HUES64 (cell line): Measurements from ENCODE around the gene SIRT1.
"Not testable (repeated sequence)": the region's sequence is repeated elsewhere in the genome, so short reads cannot be mapped to it uniquely, and the experiment has no call there.

Experiments used
- H3K27ac ChIP-seq: 2 replicates; pipeline ENCODE4 v1.7.0; 2013; ENCODE audit warnings: low read depth, low read length, inconsistent platforms
- H3K27me3 ChIP-seq: 2 replicates; pipeline ENCODE4 v1.6.1; 2013; ENCODE audit warnings: mild to moderate bottlenecking, low read length; ENCODE audit not compliant: insufficient read depth
- H3K36me3 ChIP-seq: 2 replicates; pipeline ENCODE4 v1.6.1; 2013; ENCODE audit warnings: mild to moderate bottlenecking, low read length; ENCODE audit not compliant: insufficient read depth
- H3K4me1 ChIP-seq: 2 replicates; pipeline ENCODE4 v1.6.1; 2013; ENCODE audit warnings: mild to moderate bottlenecking, low read length, moderate library complexity; ENCODE audit not compliant: insufficient read depth
- H3K4me3 ChIP-seq: 2 replicates; pipeline ENCODE4 v1.5.1; 2013; ENCODE audit warnings: mild to moderate bottlenecking, low read length, moderate library complexity
- H3K9ac ChIP-seq: 2 replicates; pipeline ENCODE4 v1.6.1; 2013; ENCODE audit warnings: mild to moderate bottlenecking, low read depth, low read length
- H3K9me3 ChIP-seq: 2 replicates; pipeline ENCODE4 v1.6.1; 2013; ENCODE audit warnings: low read depth, low read length; ENCODE audit not compliant: insufficient read depth
- WGBS: fragments of 150-250, 120-280 bp; methylation state at CpG from one replicate; pipeline ENCODE4 v1.1.7; 2013; ENCODE audit warnings: missing lambda C conversion rate; 5-methylcytosine and 5-hydroxymethylcytosine counted together

SIRT1 gene

DNA sequence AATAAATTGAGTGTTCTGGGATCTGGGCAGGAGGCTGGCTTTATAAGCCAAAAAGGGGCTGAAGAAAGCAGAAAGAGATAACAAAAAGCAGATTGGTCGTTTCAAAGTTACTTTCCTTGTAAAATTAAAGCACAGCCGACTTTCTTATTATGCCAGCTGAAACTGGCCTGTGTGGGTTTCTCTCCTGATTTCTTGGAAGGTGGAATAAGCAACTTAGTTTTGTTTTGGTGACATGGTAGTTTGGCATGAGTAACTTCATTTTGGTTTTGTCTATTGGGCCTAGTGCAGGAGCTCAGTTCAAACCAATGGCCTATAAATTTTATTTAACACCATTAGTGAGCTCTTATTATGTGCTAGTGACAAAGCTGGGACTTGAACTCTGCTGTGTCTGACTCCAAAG, 33.3 kb upstream of the SIRT1 start:
- WGBS = 94% methylated on average over 2 of the region's 2 CpGs
- Histone ChIP-seq H3K9ac (no peak overlapping the region), H3K27me3 (no peaks in the 10 kb centered on the region), H3K4me1 (no peaks in the 10 kb centered on the region), H3K4me3 (no peak overlapping the region), H3K9me3 (no peaks in the 10 kb centered on the region), H3K36me3 (no peaks in the 10 kb centered on the region), H3K27ac (no peak overlapping the region)

DNA sequence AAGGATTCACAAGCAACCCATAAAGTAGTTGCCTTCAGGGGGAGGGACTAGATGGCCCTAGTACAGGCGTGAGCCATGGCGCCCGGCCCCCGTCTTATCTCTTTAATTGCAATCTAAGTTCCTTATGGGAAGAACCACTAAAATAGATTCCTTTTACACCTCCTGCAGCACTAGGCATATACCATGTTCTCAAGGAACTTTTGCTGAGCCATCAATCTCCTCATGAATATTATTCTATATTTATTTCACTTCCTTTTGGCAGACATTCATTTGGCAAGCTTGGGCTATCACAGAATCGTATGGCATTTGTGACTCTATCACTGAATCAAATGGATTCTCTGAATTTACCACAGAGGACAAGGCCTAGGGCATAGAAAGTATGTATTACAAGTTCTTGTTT, 31.7 kb upstream of the SIRT1 start:
- H3K4me3 ChIP-seq = no peak overlapping the region
- H3K9ac ChIP-seq = no peak overlapping the region
- H3K27me3 ChIP-seq = no peaks in the 10 kb centered on the region
- no peaks in the 10 kb centered on the region for H3K9me3 ChIP-seq
- H3K36me3 ChIP-seq = no peaks in the 10 kb centered on the region
- no peak overlapping the region for H3K27ac ChIP-seq
- WGBS = 98% methylated on average over 5 of the region's 5 CpGs
- H3K4me1 ChIP-seq = no peaks in the 10 kb centered on the region

GRCh38 chr10:67853512-67853911, 30.9 kb upstream of the SIRT1 start:
- Histone ChIP-seq H3K4me1 (no peaks in the 10 kb centered on the region), H3K27me3 (no peaks in the 10 kb centered on the region), H3K27ac (no peak overlapping the region), H3K36me3 (no peaks in the 10 kb centered on the region), H3K9ac (no peak overlapping the region), H3K9me3 (no peaks in the 10 kb centered on the region), H3K4me3 (no peak overlapping the region)
- WGBS = 96% methylated on average over 3 of the region's 3 CpGs

DNA sequence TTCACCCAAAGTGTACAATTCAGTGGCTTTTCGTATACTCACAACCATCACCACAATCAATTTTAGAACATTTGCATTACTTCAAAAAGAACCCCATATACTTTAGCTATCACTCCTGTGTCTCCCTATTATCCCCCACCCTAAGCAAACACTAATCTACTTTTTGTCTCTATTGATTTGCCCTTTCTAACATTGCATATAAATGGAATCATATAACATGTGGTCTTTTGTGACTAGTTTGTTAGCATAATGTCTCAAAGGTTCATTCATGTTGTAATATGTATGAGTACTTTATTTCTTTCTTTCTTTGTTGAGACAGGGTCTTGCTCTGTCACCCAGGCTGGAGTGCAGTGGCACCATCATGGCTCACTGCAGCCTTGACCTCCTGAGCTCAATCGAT, 25.5 kb upstream of the SIRT1 start:
- Histone ChIP-seq H3K27me3 (no peaks in the 10 kb centered on the region), H3K4me3 (no peak overlapping the region), H3K36me3 (no peaks in the 10 kb centered on the region), H3K27ac (no peak overlapping the region), H3K9me3 (no peaks in the 10 kb centered on the region), H3K9ac (no peak overlapping the region), H3K4me1 (peaks cover 30% of the 10 kb centered on the region)
- 97% methylated on average over 2 of the region's 2 CpGs for WGBS

- 11% methylated on average over 2 of the region's 4 CpGs for WGBS
- Histone ChIP-seq H3K9me3 (no peaks in the 10 kb centered on the region), H3K27me3 (no peaks in the 10 kb centered on the region), H3K4me3 (peak overlapping the region; percentile 42), H3K27ac (peak overlapping the region; percentile 93), H3K36me3 (no peaks in the 10 kb centered on the region), H3K9ac (peak overlapping the region; percentile 76), H3K4me1 (peaks cover 30% of the 10 kb centered on the region)
Observed at GRCh38 chr10:67861750-67862432, 22.6 kb upstream of the SIRT1 start.

- peak overlapping the region; percentile 63 for H3K9ac ChIP-seq
- peaks cover 30% of the 10 kb centered on the region for H3K4me1 ChIP-seq
- H3K27ac ChIP-seq = peak overlapping the region; percentile 93
- H3K9me3 ChIP-seq = no peaks in the 10 kb centered on the region
- WGBS = 31% methylated on average over 1 of the region's 2 CpGs
- H3K27me3 ChIP-seq = no peaks in the 10 kb centered on the region
- no peaks in the 10 kb centered on the region for H3K36me3 ChIP-seq
- no peak overlapping the region for H3K4me3 ChIP-seq
Observed at GRCh38 chr10:67863094-67863493, 21.4 kb upstream of the SIRT1 start.

DNA sequence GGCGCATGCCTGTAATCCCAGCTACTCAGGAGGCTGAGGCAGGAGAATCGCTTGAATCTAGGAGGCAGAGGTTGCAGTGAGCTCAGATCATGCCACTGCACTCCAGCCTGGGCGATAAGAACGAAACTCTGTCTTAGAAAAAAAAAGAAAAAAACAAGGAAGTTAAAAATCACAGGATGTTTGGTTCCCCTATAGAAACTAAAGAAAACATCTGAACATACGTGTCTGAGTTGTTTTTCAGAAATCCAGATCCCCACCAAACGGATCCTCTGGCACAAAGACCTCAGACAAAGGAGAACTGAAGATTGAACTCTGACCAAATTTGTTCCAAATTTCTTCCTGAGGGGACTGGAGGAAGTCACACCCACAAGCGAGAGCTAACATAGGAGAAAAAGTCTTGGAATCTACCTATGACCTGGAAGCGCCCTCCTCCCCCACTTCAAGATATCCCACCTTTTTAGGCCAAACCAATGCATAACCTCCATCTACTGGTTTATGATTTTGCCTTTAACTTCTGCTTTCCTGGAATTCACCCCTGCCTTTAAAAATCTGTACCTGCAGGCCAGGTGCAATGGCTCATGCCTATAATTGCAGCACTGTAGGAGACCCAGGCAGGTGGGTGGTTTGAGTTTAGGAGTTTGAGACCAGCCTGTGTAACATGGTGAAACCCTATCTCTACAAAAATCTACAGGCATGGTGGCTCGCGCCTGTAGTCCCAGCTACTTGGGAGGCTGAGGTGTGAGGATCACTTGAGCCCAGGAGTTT, 19.7 kb upstream of the SIRT1 start:
- Histone ChIP-seq H3K4me3 (no peak overlapping the region), H3K9ac (no peak overlapping the region), H3K36me3 (no peaks in the 10 kb centered on the region), H3K4me1 (peaks cover 30% of the 10 kb centered on the region), H3K9me3 (no peaks in the 10 kb centered on the region), H3K27me3 (no peaks in the 10 kb centered on the region), H3K27ac (no peak overlapping the region)
- WGBS = 94% methylated on average over 10 of the region's 10 CpGs

- Histone ChIP-seq H3K4me1 (peaks cover 3% of the 10 kb centered on the region), H3K36me3 (no peaks in the 10 kb centered on the region), H3K27me3 (no peaks in the 10 kb centered on the region), H3K9me3 (no peaks in the 10 kb centered on the region), H3K27ac (no peak overlapping the region), H3K4me3 (no peak overlapping the region), H3K9ac (no peak overlapping the region)
- WGBS = 89% methylated on average over 2 of the region's 2 CpGs
Observed at GRCh38 chr10:67868132-67868531, 16.3 kb upstream of the SIRT1 start.

GRCh38 chr10:67869996-67870395, 14.5 kb upstream of the SIRT1 start:
- WGBS = 96% methylated on average over 6 of the region's 6 CpGs

DNA sequence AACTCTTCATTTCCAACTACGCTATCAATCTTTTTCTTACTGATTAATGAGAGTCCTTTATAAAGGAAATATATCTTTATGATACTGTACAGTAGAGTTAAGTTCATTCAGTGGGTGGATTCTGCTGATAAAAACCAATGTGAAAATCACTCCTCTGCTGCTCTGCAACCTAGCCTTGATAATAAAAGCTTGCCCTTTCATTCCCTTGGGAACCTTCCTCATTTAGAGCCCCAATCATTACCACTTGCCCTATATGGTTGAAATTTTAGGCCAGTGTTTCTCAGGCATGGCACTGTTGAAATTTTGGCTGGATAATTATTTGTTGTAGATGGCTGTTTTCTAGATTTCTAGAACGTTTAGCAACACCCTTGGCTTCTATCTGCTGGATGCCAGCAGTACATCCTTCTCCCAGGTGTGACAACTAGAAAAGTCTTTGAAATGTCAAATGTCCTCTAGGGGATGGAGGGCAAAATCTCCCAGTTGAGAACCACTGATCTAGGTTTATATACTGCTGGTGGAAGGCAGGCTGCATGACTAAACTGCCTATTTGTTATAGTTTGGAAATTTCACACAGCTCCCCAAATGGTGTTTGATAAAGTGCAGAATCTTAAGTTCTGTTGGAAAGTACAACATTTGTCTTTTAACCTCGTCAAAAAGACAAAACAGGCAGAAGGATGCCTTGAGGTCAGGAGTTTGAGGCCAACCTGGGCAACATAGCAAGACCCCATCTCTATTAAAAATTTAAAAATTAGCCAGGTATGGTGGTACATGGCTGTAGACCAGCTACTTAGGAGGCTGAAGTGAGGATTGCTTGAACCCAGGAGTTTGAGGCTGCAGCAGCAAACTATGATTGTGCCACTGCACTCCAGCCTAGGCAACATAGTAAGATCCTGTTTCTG, 8.9 kb upstream of the SIRT1 start:
- Histone ChIP-seq H3K27ac (no peak overlapping the region), H3K36me3 (no peaks in the 10 kb centered on the region), H3K9me3 (no peaks in the 10 kb centered on the region), H3K27me3 (no peaks in the 10 kb centered on the region), H3K9ac (no peak overlapping the region), H3K4me1 (no peaks in the 10 kb centered on the region), H3K4me3 (no peak overlapping the region)
- 85% methylated on average over 2 of the region's 3 CpGs for WGBS

More at GRCh38 chr10:67869996-67870395, 14.5 kb upstream of the SIRT1 start:
- H3K36me3 ChIP-seq = no peaks in the 10 kb centered on the region
- no peaks in the 10 kb centered on the region for H3K4me1 ChIP-seq
- H3K9ac ChIP-seq = no peak overlapping the region
- H3K9me3 ChIP-seq = no peaks in the 10 kb centered on the region
- H3K27ac ChIP-seq = no peak overlapping the region
- no peak overlapping the region for H3K4me3 ChIP-seq
- no peaks in the 10 kb centered on the region for H3K27me3 ChIP-seq

DNA sequence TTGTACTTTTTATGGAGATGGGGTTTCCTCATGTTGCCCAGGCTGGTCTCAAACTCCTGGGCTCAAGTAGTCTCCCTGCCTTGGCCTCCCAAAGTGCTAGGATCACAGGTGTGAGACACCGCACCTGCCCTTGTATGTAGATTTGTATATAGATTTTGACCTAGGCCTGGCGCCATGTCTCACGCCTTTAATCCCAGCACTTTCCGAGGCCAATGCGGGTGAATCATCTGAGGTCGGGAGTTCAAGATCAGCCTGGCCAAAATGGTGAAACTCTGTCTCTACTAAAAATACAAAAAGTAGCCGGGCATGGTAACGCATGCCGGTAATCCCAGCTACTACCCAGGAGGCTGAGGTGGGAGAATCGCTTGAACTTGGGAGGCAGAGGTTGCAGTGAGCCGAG, 7.0 kb upstream of the SIRT1 start:
- not testable (repeated sequence) for H3K9ac ChIP-seq, H3K4me3 ChIP-seq, H3K9me3 ChIP-seq, H3K36me3 ChIP-seq, H3K27ac ChIP-seq, H3K4me1 ChIP-seq, H3K27me3 ChIP-seq
- WGBS = 96% methylated on average over 11 of the region's 11 CpGs
